HEK293T (cell line): ENCODE measurements around the gene GALNT7.

Experiments
- ARNT ChIP-seq: fragments of 450-650 bp; IDR thresholded peaks from 2 replicates; pipeline ENCODE4 v1.6.1; 2017; ENCODE audit warnings: mild to moderate bottlenecking
- BHLHE40 ChIP-seq: fragments of 450-650 bp; IDR thresholded peaks from 2 replicates; pipeline ENCODE4 v1.6.1; 2016; ENCODE audit warnings: mild to moderate bottlenecking, moderate library complexity, borderline replicate concordance
- FOXA1 ChIP-seq: fragments of 450-650 bp; IDR thresholded peaks from 2 replicates; pipeline ENCODE4 v1.6.1; 2016; ENCODE audit warnings: mild to moderate bottlenecking
- FOXK2 ChIP-seq: fragments of 450-650 bp; IDR thresholded peaks from 2 replicates; pipeline ENCODE4 v1.6.1; 2016; ENCODE audit warnings: mild to moderate bottlenecking
- FOXM1 ChIP-seq: fragments of 450-650 bp; IDR thresholded peaks from 2 replicates; pipeline ENCODE4 v1.6.1; 2017; ENCODE audit warnings: mild to moderate bottlenecking, borderline replicate concordance
- HDGF ChIP-seq: fragments of 450-650 bp; IDR thresholded peaks from 2 replicates; pipeline ENCODE4 v1.6.1; 2017; ENCODE audit warnings: antibody characterized with exemption, borderline replicate concordance
- L3MBTL2 ChIP-seq: fragments of 450-650 bp; conservative IDR thresholded peaks from 2 replicates; pipeline ENCODE4 v1.6.1; 2016; ENCODE audit warnings: mild to moderate bottlenecking
- SP1 ChIP-seq: fragments of 450-650 bp; IDR thresholded peaks from 2 replicates; pipeline ENCODE4 v1.6.1; 2017
- SUZ12 ChIP-seq: fragments of 450-650 bp; IDR thresholded peaks from 2 replicates; pipeline ENCODE4 v1.6.1; 2016; ENCODE audit warnings: mild to moderate bottlenecking
- ZNF384 ChIP-seq: fragments of 450-650 bp; IDR thresholded peaks from 2 replicates; pipeline ENCODE4 v1.6.1; 2016

DNA sequence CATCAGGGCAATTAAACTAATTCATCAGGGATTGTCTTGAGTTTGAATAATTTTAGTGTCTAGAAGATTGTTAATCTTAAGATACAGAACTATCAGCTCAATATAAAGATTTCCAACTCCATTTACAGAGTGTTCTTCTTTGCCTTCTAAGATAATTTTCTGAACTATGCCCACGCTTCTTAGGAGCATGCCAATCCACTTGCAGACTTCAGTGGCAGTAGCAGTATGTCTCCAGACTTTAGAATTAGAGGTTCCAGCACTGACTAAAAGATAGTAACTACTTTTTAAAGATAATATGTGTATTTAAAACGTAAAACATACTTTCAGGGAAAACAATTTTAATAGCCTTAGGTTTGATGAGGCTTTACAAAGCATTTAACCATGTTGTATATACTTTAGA, 34.2 kb upstream of the GALNT7 start:
- no peak for TF ChIP-seq FOXA1
- TF ChIP-seq ARNT = no peak
- no peak for TF ChIP-seq FOXK2
- TF ChIP-seq L3MBTL2 = no peak
- TF ChIP-seq SP1 = no peak
- no peak for TF ChIP-seq FOXM1
- TF ChIP-seq SUZ12 = no peak
- TF ChIP-seq HDGF = no peak
- no peak for TF ChIP-seq ZNF384
- no peak for TF ChIP-seq BHLHE40
